ENCODE data around the gene CHN2. TPM values are rescaled to one million over a fixed set of nuclear protein-coding genes. Genes with fewer than 3 reads are reported as not detected.

Gene CHN2
- polyA plus RNA-seq, 1 of the 3 experiments (the other 2 are of a cell fraction), result 0.02 TPM

GRCh38 chr7:29412912-29413311 is 218.3 kb downstream of the CHN2 start:
- Histone ChIP-seq H3K9ac (no peak overlapping the region), H4K20me1 (ENCODE audit: insufficient read depth) (no peaks in the 10 kb centered on the region), H3K9me3 (no peaks in the 10 kb centered on the region), H3K9me2 (no peaks in the 10 kb centered on the region), H3K4me1 (ENCODE audit: control insufficient read depth in 1 of 2, insufficient read depth in 2 of 2, low read depth in 1 of 2, low read length in 1 of 2) (no peaks in the 10 kb centered on the region), H3K4me3 (ENCODE audit: low read depth in 2 of 2, low read length in 1 of 2) (no peak overlapping the region), H2AFZ (ENCODE audit: low read depth) (no peak overlapping the region), H3F3A (replicated peaks; ENCODE audit: insufficient read depth) (no peaks in the 10 kb centered on the region), H3K4me2 (no peak overlapping the region), H3K27me3 (ENCODE audit: insufficient read depth) (no peaks in the 10 kb centered on the region), H3K27ac (ENCODE audit: low read depth in 2 of 2, low read length in 1 of 2) (no peak overlapping the region), H3K79me2 (ENCODE audit: insufficient read depth) (no peaks in the 10 kb centered on the region), H3K36me3 (replicated peaks in 1 of 2; ENCODE audit: control insufficient read depth in 1 of 2, insufficient read depth in 2 of 2, low read length in 1 of 2) (no peaks in the 10 kb centered on the region)
- no peak for DNase-seq
- CTCF ChIA-PET, result interaction anchor here (2.0 to 9.6 kb wide), 3 partner anchors 223 to 489 kb away, joined by 12 to 372 read pairs (median 236); no protein-coding TSS in a partner anchor
- TF ChIP-seq MEF2A (IDR thresholded peaks at IDR 0.05; ENCODE audit: borderline replicate concordance, low read depth) (no peak), CHD2 (IDR thresholded peaks at IDR 0.05; ENCODE audit: low read length, partially characterized antibody) (no peak), TCF12 (IDR thresholded peaks at IDR 0.05) (no peak), FOXM1 (IDR thresholded peaks at IDR 0.05; ENCODE audit: low read depth) (no peak), NRF1 (IDR thresholded peaks at IDR 0.05; ENCODE audit: low read depth, low read length) (no peak), TAF1 (IDR thresholded peaks at IDR 0.05; ENCODE audit: borderline replicate concordance, low read depth, low read length) (no peak), SMC3 (IDR thresholded peaks at IDR 0.05; ENCODE audit: low read depth, low read length) (no peak), MXI1 (IDR thresholded peaks at IDR 0.05; ENCODE audit: low read depth, low read length) (no peak), FOSL2 (IDR thresholded peaks at IDR 0.05; ENCODE audit: borderline replicate concordance, low read depth) (no peak), RCOR1 (IDR thresholded peaks at IDR 0.05; ENCODE audit: low read length) (no peak), USF1 (IDR thresholded peaks at IDR 0.05; ENCODE audit: borderline replicate concordance, low read depth) (no peak), NFIC (IDR thresholded peaks at IDR 0.05; ENCODE audit: borderline replicate concordance) (no peak), USF2 (IDR thresholded peaks at IDR 0.05; ENCODE audit: borderline replicate concordance, low read depth, low read length) (no peak), TEAD4 (IDR thresholded peaks at IDR 0.05; ENCODE audit: borderline replicate concordance, insufficient read depth) (no peak), JUND (IDR thresholded peaks at IDR 0.05) (no peak), RAD21 (IDR thresholded peaks at IDR 0.05; ENCODE audit: low read length) (no peak), EP300 (IDR thresholded peaks at IDR 0.05; ENCODE audit: borderline replicate concordance in 1 of 2, low read depth in 1 of 2, low read length in 1 of 2) (no peak), MAX (IDR thresholded peaks at IDR 0.05; ENCODE audit: low read depth) (no peak), ZBTB33 (IDR thresholded peaks at IDR 0.05; ENCODE audit: borderline replicate concordance, low read depth) (no peak), SIN3A (IDR thresholded peaks at IDR 0.05; ENCODE audit: borderline replicate concordance, low read depth, low read length) (no peak)
- POLR2A ChIA-PET, result no interaction called here
- WGBS (ENCODE audit: low lambda C conversion rate), result 68% methylated on average over 3 of the region's 3 CpGs
